ENCODE data around the gene TBC1D9B.

GRCh38 chr5:179886190-179886911 is 21.3 kb downstream of the TBC1D9B start:
- no peak for TF ChIP-seq CTCF (IDR thresholded peaks at IDR 0.05)
- no peak for TF ChIP-seq ZFX (IDR thresholded peaks at IDR 0.05; ENCODE audit: borderline replicate concordance)

Measured in 22Rv1 (cell line).